SU-DHL-6 (cell line): ENCODE data around the gene STAM2.

Experiments used
- CTCF ChIP-seq: fragments of 200-600 bp; sonication (generic); IDR thresholded peaks from one replicate; pipeline ENCODE4 v1.5.1; 2017; ENCODE audit warnings: antibody characterized with exemption, mild to moderate bottlenecking, low read length, moderate library complexity; ENCODE audit not compliant: insufficient read depth, poor library complexity, severe bottlenecking
- EZH2phosphoT487 ChIP-seq: fragments of 200-600 bp; sonication (generic), shearing (Covaris generic); conservative IDR thresholded peaks from 2 replicates; pipeline ENCODE4 v1.6.1; 2018; ENCODE audit warnings: mild to moderate bottlenecking, antibody characterized with exemption, low read length, moderate library complexity, mixed read lengths

DNA sequence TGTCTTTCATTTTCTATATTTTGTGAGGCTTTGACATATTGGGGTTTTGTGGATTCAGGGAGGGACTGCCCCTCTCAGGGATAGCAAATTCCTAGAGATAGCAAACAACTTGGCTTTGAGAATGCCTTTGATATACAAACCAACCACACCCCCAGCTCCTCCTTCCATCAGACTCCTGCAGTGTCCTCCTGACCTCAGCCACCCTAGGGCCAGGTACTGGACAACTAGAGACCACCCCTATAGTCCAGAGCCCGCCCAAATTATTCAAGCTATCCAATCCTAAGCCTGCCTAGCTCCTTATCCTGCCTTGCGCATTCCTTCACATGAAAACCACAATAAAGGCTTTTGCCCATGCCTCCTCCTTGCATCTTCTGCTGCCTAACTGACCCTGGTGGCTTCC lies 22.9 kb upstream of the STAM2 start:
- no peak for TF ChIP-seq CTCF
- no peak for TF ChIP-seq EZH2phosphoT487
